Measurements from ENCODE around the gene MYOF. TPM values are rescaled to one million over a fixed set of nuclear protein-coding genes. Genes with fewer than 3 reads are reported as not detected.

Gene MYOF
- total and polyA plus RNA-seq, 2 of the 8 experiments (the other 6 are each of a cell fraction or from before 2014, with no cell fraction given), result 0.98 to 2.3 TPM

- TF ChIP-seq, protein P1, sequence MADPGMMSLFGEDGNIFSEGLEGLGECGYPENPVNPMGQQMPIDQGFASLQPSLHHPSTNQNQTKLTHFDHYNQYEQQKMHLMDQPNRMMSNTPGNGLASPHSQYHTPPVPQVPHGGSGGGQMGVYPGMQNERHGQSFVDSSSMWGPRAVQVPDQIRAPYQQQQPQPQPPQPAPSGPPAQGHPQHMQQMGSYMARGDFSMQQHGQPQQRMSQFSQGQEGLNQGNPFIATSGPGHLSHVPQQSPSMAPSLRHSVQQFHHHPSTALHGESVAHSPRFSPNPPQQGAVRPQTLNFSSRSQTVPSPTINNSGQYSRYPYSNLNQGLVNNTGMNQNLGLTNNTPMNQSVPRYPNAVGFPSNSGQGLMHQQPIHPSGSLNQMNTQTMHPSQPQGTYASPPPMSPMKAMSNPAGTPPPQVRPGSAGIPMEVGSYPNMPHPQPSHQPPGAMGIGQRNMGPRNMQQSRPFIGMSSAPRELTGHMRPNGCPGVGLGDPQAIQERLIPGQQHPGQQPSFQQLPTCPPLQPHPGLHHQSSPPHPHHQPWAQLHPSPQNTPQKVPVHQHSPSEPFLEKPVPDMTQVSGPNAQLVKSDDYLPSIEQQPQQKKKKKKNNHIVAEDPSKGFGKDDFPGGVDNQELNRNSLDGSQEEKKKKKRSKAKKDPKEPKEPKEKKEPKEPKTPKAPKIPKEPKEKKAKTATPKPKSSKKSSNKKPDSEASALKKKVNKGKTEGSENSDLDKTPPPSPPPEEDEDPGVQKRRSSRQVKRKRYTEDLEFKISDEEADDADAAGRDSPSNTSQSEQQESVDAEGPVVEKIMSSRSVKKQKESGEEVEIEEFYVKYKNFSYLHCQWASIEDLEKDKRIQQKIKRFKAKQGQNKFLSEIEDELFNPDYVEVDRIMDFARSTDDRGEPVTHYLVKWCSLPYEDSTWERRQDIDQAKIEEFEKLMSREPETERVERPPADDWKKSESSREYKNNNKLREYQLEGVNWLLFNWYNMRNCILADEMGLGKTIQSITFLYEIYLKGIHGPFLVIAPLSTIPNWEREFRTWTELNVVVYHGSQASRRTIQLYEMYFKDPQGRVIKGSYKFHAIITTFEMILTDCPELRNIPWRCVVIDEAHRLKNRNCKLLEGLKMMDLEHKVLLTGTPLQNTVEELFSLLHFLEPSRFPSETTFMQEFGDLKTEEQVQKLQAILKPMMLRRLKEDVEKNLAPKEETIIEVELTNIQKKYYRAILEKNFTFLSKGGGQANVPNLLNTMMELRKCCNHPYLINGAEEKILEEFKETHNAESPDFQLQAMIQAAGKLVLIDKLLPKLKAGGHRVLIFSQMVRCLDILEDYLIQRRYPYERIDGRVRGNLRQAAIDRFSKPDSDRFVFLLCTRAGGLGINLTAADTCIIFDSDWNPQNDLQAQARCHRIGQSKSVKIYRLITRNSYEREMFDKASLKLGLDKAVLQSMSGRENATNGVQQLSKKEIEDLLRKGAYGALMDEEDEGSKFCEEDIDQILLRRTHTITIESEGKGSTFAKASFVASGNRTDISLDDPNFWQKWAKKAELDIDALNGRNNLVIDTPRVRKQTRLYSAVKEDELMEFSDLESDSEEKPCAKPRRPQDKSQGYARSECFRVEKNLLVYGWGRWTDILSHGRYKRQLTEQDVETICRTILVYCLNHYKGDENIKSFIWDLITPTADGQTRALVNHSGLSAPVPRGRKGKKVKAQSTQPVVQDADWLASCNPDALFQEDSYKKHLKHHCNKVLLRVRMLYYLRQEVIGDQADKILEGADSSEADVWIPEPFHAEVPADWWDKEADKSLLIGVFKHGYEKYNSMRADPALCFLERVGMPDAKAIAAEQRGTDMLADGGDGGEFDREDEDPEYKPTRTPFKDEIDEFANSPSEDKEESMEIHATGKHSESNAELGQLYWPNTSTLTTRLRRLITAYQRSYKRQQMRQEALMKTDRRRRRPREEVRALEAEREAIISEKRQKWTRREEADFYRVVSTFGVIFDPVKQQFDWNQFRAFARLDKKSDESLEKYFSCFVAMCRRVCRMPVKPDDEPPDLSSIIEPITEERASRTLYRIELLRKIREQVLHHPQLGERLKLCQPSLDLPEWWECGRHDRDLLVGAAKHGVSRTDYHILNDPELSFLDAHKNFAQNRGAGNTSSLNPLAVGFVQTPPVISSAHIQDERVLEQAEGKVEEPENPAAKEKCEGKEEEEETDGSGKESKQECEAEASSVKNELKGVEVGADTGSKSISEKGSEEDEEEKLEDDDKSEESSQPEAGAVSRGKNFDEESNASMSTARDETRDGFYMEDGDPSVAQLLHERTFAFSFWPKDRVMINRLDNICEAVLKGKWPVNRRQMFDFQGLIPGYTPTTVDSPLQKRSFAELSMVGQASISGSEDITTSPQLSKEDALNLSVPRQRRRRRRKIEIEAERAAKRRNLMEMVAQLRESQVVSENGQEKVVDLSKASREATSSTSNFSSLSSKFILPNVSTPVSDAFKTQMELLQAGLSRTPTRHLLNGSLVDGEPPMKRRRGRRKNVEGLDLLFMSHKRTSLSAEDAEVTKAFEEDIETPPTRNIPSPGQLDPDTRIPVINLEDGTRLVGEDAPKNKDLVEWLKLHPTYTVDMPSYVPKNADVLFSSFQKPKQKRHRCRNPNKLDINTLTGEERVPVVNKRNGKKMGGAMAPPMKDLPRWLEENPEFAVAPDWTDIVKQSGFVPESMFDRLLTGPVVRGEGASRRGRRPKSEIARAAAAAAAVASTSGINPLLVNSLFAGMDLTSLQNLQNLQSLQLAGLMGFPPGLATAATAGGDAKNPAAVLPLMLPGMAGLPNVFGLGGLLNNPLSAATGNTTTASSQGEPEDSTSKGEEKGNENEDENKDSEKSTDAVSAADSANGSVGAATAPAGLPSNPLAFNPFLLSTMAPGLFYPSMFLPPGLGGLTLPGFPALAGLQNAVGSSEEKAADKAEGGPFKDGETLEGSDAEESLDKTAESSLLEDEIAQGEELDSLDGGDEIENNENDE (IDR thresholded peaks at IDR 0.05; ENCODE audit: insufficient replicate concordance, low read length), result peak; percentile 96
- no peak for TF ChIP-seq SP2 (IDR thresholded peaks at IDR 0.05; ENCODE audit: low read length)
- peak; percentile 64 for TF ChIP-seq SP1 (IDR thresholded peaks at IDR 0.05; ENCODE audit: low read depth, low read length)
- TF ChIP-seq CEBPB (IDR thresholded peaks at IDR 0.05; ENCODE audit: low read depth, low read length), result peak; percentile 97
- peak; percentile 93 for TF ChIP-seq CTBP2 (IDR thresholded peaks at IDR 0.05; ENCODE audit: borderline replicate concordance, insufficient read depth, insufficient read length, low read length)
- peak; percentile 62; the same call in 1 of the 2 replicates for TF ChIP-seq TCF12 (IDR thresholded peaks at IDR 0.05; ENCODE audit: low read depth, low read length)
- peak in 1 of 2 experiments; percentile 32; a peak in 1 of 3 replicates for TF ChIP-seq EP300 (IDR thresholded peaks at IDR 0.05; ENCODE audit: borderline replicate concordance in 1 of 2, low read depth in 2 of 2, low read length in 2 of 2)
- TF ChIP-seq YY1 (IDR thresholded peaks at IDR 0.05; ENCODE audit: low read depth, low read length), result peak; percentile 44; the same call in 1 of the 2 replicates
- peak; percentile 80 for TF ChIP-seq NANOG (IDR thresholded peaks at IDR 0.05; ENCODE audit: insufficient read depth, low read depth, low read length, poor library complexity, severe bottlenecking)
- TF ChIP-seq TAF1 (IDR thresholded peaks at IDR 0.05; ENCODE audit: low read depth, low read length), result no peak
Measured at GRCh38 chr10:93280699-93281366, 201.3 kb downstream of the MYOF start (continued).
